ENCODE measurements around the gene CDH22. TPM values are rescaled to one million over a fixed set of nuclear protein-coding genes. Genes with fewer than 3 reads are reported as not detected.

CDH22 gene
- total and polyA plus RNA-seq, 2 experiments from 2014 or later: 0.08 to 0.10 TPM

GRCh38 chr20:46257887-46258286 lies 50.4 kb downstream of the CDH22 start:
- Histone ChIP-seq H3K79me2 (replicated peaks; ENCODE audit: insufficient read depth) (no peaks in the 10 kb centered on the region), H3K4me3 (no peak overlapping the region), H3K36me3 (ENCODE audit: insufficient read depth) (no peaks in the 10 kb centered on the region), H3K27ac (ENCODE audit: low read depth) (no peak overlapping the region), H3K4me2 (no peak overlapping the region), H3F3A (replicated peaks; ENCODE audit: low read depth) (no peaks in the 10 kb centered on the region), H3K27me3 (ENCODE audit: insufficient read depth) (peaks cover 4% of the 10 kb centered on the region; the same call in 1 of the 2 replicates), H3K9me2 (ENCODE audit: insufficient read depth) (no peaks in the 10 kb centered on the region), H3K4me1 (ENCODE audit: insufficient read depth) (no peaks in the 10 kb centered on the region), H2AFZ (no peak overlapping the region), H4K20me1 (replicated peaks; ENCODE audit: insufficient read depth) (no peaks in the 10 kb centered on the region; the same call in 1 of the 2 replicates)
- TF ChIP-seq POLR2AphosphoS5 (IDR thresholded peaks at IDR 0.05; ENCODE audit: low read depth): no peak
- no peak for TF ChIP-seq CTCF (conservative IDR thresholded peaks at IDR 0.05; ENCODE audit: low read depth in 2 of 2)
- no peak for TF ChIP-seq NANOG (IDR thresholded peaks at IDR 0.05; ENCODE audit: borderline replicate concordance)
- TF ChIP-seq CREB1 (CRISPR knock-in tag; IDR thresholded peaks at IDR 0.05; ENCODE audit: low read depth): no peak
- TF ChIP-seq ZNF114 (CRISPR knock-in tag; IDR thresholded peaks at IDR 0.05): no peak
- TF ChIP-seq EZH2phosphoT487 (IDR thresholded peaks at IDR 0.05; ENCODE audit: unreplicated experiment): no peak
- no peak for TF ChIP-seq ZNF462 (CRISPR knock-in tag; IDR thresholded peaks at IDR 0.05)
- TF ChIP-seq ZNF331 (CRISPR knock-in tag; IDR thresholded peaks at IDR 0.05; ENCODE audit: low read depth): no peak
- TF ChIP-seq REST (IDR thresholded peaks at IDR 0.05; ENCODE audit: unreplicated experiment): no peak
- no peak for TF ChIP-seq ETS1 (IDR thresholded peaks at IDR 0.05)
- TF ChIP-seq EZH2 (IDR thresholded peaks at IDR 0.05; ENCODE audit: low read depth, unreplicated experiment): no peak
- no peak for TF ChIP-seq STAT1 (IDR thresholded peaks at IDR 0.05; ENCODE audit: unreplicated experiment)
- no peak for TF ChIP-seq JUNB (IDR thresholded peaks at IDR 0.05; ENCODE audit: unreplicated experiment)
- Mint-ChIP-seq H3K27me3 (ENCODE audit: insufficient read depth, low read depth, poor library complexity) (no peaks in the 10 kb centered on the region), H3K27ac (no peak overlapping the region), H3K36me3 (ENCODE audit: low read depth) (no peaks in the 10 kb centered on the region), H3K4me1 (peaks cover 2% of the 10 kb centered on the region; the same call in 2 of the 3 replicates), H3K4me3 (no peak overlapping the region), H3K9me3 (no peaks in the 10 kb centered on the region)
- DNase-seq (ENCODE audit: low spot score): no peak
- ATAC-seq: no peak

Data from GM23338 (cell line).